BLaER1 treated with 17β-estradiol and CSF1 and Interleukin-3, amounts not matched to agents 10 nM and 100 nM (cell line): ENCODE results near the gene BCAS1.

Experiments used
- H3K27ac ChIP-seq, 11 experiments: shearing (Covaris generic); formaldehyde crosslinking; 2 replicates each; pipeline ENCODE4 v1.8.1; 2022
- H3K27me3 ChIP-seq, 11 experiments: shearing (Covaris generic); formaldehyde crosslinking; 2 replicates each; pipeline ENCODE4 v1.8.1; 2022
- H3K36me3 ChIP-seq, 11 experiments: shearing (Covaris generic); formaldehyde crosslinking; 2 replicates each; pipeline ENCODE4 v1.8.1; 2022
- H3K4me1 ChIP-seq, 10 experiments: shearing (Covaris generic); formaldehyde crosslinking; 2 replicates each; pipeline ENCODE4 v1.8.1; 2022
- H3K4me2 ChIP-seq, 11 experiments: shearing (Covaris generic); formaldehyde crosslinking; 2 replicates each; pipeline ENCODE4 v1.8.1; 2022
- H3K4me3 ChIP-seq, 10 experiments: shearing (Covaris generic); formaldehyde crosslinking; 2 replicates each; pipeline ENCODE4 v1.8.1; 2022
- H3K9ac ChIP-seq, 11 experiments: shearing (Covaris generic); formaldehyde crosslinking; 2 replicates each; pipeline ENCODE4 v1.8.1; 2022
- H3K9me3 ChIP-seq, 11 experiments: shearing (Covaris generic); formaldehyde crosslinking; replicated peaks in 1 of 11; 2 replicates each; pipeline ENCODE4 v1.8.1; 2022
- H4K20me1 ChIP-seq, 11 experiments: shearing (Covaris generic); formaldehyde crosslinking; 2 replicates each; pipeline ENCODE4 v1.8.1; 2022
- Cebpa-rat ChIP-seq, 11 experiments: shearing (Covaris generic); IDR thresholded peaks; 2 replicates each; pipeline ENCODE4 v1.8.1; 2022

The BCAS1 gene

GRCh38 chr20:54041336-54041735 is 29.1 kb downstream of the BCAS1 start:
- H3K27me3 ChIP-seq: no peaks in the 10 kb centered on the region
- no peaks in the 10 kb centered on the region for H3K36me3 ChIP-seq
- no peak overlapping the region for H3K4me2 ChIP-seq
- H3K4me1 ChIP-seq: peaks cover 0 to 23% (median 0%) of the 10 kb centered on the region in 10 experiments; a peak in 2 of 20 replicates
- no peak overlapping the region for H3K27ac ChIP-seq
- no peak for TF ChIP-seq Cebpa-rat (IDR thresholded peaks at IDR 0.05)
- H3K4me3 ChIP-seq: no peak overlapping the region
- H4K20me1 ChIP-seq: no peaks in the 10 kb centered on the region
- H3K9me3 ChIP-seq: peaks cover 0 to 8% (median 0%) of the 10 kb centered on the region in 11 experiments; a peak in 4 of 22 replicates
- no peak overlapping the region for H3K9ac ChIP-seq

- Histone ChIP-seq H3K4me3 (no peak overlapping the region), H3K9ac (no peak overlapping the region), H4K20me1 (no peaks in the 10 kb centered on the region), H3K36me3 (no peaks in the 10 kb centered on the region), H3K4me1 (peaks cover 0 to 21% (median 0%) of the 10 kb centered on the region in 10 experiments; a peak in 2 of 20 replicates), H3K4me2 (no peak overlapping the region), H3K9me3 (peaks cover 0 to under 1% (median 0%) of the 10 kb centered on the region in 11 experiments; a peak in 2 of 22 replicates), H3K27me3 (no peaks in the 10 kb centered on the region), H3K27ac (no peak overlapping the region)
- TF ChIP-seq Cebpa-rat (IDR thresholded peaks at IDR 0.05): no peak
Observed at GRCh38 chr20:54040531-54040930, 29.9 kb downstream of the BCAS1 start.

- no peaks in the 10 kb centered on the region for H3K27me3 ChIP-seq
- H3K27ac ChIP-seq: no peak overlapping the region
- H4K20me1 ChIP-seq: no peaks in the 10 kb centered on the region
- no peak overlapping the region for H3K9ac ChIP-seq
- H3K4me3 ChIP-seq: no peak overlapping the region
- no peaks in the 10 kb centered on the region for H3K9me3 ChIP-seq
- H3K36me3 ChIP-seq: no peaks in the 10 kb centered on the region
- H3K4me2 ChIP-seq: no peak overlapping the region
- peaks cover 0 to 5% (median 0%) of the 10 kb centered on the region in 10 experiments; a peak in 1 of 20 replicates for H3K4me1 ChIP-seq
- TF ChIP-seq Cebpa-rat (IDR thresholded peaks at IDR 0.05): no peak
Observed at GRCh38 chr20:54038961-54039360, 31.4 kb downstream of the BCAS1 start.

- H3K27ac ChIP-seq: no peak overlapping the region
- H3K4me3 ChIP-seq: no peak overlapping the region
- peaks cover 0 to 9% (median 6%) of the 10 kb centered on the region in 11 experiments; a peak in 8 of 22 replicates for H3K9me3 ChIP-seq
- H3K27me3 ChIP-seq: no peaks in the 10 kb centered on the region
- no peaks in the 10 kb centered on the region for H3K4me1 ChIP-seq
- no peak overlapping the region for H3K4me2 ChIP-seq
- no peak for TF ChIP-seq Cebpa-rat (IDR thresholded peaks at IDR 0.05)
- no peaks in the 10 kb centered on the region for H4K20me1 ChIP-seq
- no peaks in the 10 kb centered on the region for H3K36me3 ChIP-seq
- no peak overlapping the region for H3K9ac ChIP-seq
Observed at GRCh38 chr20:54037525-54037924, 32.9 kb downstream of the BCAS1 start.

GRCh38 chr20:54029643-54030042 is 40.8 kb downstream of the BCAS1 start:
- H3K9ac ChIP-seq: no peak overlapping the region

GRCh38 chr20:54029176-54029575 is 41.2 kb downstream of the BCAS1 start:
- no peak overlapping the region for H3K27ac ChIP-seq
- no peaks in the 10 kb centered on the region for H4K20me1 ChIP-seq
- H3K4me3 ChIP-seq: no peak overlapping the region
- no peak for TF ChIP-seq Cebpa-rat (IDR thresholded peaks at IDR 0.05)
- peaks cover 0 to 18% (median 12%) of the 10 kb centered on the region in 11 experiments; a peak in 10 of 22 replicates for H3K9me3 ChIP-seq
- no peaks in the 10 kb centered on the region for H3K27me3 ChIP-seq
- no peak overlapping the region for H3K4me2 ChIP-seq
- no peaks in the 10 kb centered on the region for H3K36me3 ChIP-seq
- peaks cover 0 to 6% (median 0%) of the 10 kb centered on the region in 10 experiments; a peak in 1 of 20 replicates for H3K4me1 ChIP-seq
- no peak overlapping the region for H3K9ac ChIP-seq

More at GRCh38 chr20:54029643-54030042, 40.8 kb downstream of the BCAS1 start:
- Histone ChIP-seq H3K9me3 (peaks cover 0 to 18% (median 12%) of the 10 kb centered on the region in 11 experiments; a peak in 10 of 22 replicates), H3K4me3 (no peak overlapping the region), H3K27me3 (no peaks in the 10 kb centered on the region), H3K4me1 (peaks cover 0 to 6% (median 0%) of the 10 kb centered on the region in 10 experiments; a peak in 1 of 20 replicates), H3K36me3 (no peaks in the 10 kb centered on the region), H3K27ac (no peak overlapping the region), H4K20me1 (no peaks in the 10 kb centered on the region), H3K4me2 (no peak overlapping the region)
- TF ChIP-seq Cebpa-rat (IDR thresholded peaks at IDR 0.05): no peak

- Histone ChIP-seq H3K9me3 (peaks cover 0 to 18% (median 12%) of the 10 kb centered on the region in 11 experiments; a peak in 10 of 22 replicates), H3K27me3 (no peaks in the 10 kb centered on the region), H4K20me1 (no peaks in the 10 kb centered on the region), H3K4me1 (peaks cover 0 to 6% (median 0%) of the 10 kb centered on the region in 10 experiments; a peak in 1 of 20 replicates), H3K4me2 (no peak overlapping the region), H3K9ac (no peak overlapping the region), H3K27ac (no peak overlapping the region), H3K36me3 (no peaks in the 10 kb centered on the region), H3K4me3 (no peak overlapping the region)
- TF ChIP-seq Cebpa-rat (IDR thresholded peaks at IDR 0.05): no peak
Observed at GRCh38 chr20:54028276-54029011, 42.0 kb downstream of the BCAS1 start.

- Histone ChIP-seq H3K27ac (no peak overlapping the region), H3K9ac (no peak overlapping the region), H3K4me1 (peaks cover 0 to 6% (median 0%) of the 10 kb centered on the region in 10 experiments; a peak in 1 of 20 replicates), H3K27me3 (no peaks in the 10 kb centered on the region), H3K4me2 (no peak overlapping the region), H3K4me3 (no peak overlapping the region), H4K20me1 (no peaks in the 10 kb centered on the region), H3K36me3 (no peaks in the 10 kb centered on the region), H3K9me3 (peaks cover 0 to 12% (median 9%) of the 10 kb centered on the region in 11 experiments; a peak in 9 of 22 replicates)
- no peak for TF ChIP-seq Cebpa-rat (IDR thresholded peaks at IDR 0.05)
Observed at GRCh38 chr20:54027704-54028103, 42.7 kb downstream of the BCAS1 start.

- Histone ChIP-seq H3K9me3 (peaks cover 0 to 2% (median 0%) of the 10 kb centered on the region in 11 experiments; a peak in 2 of 22 replicates), H3K9ac (no peak overlapping the region), H3K27ac (no peak overlapping the region), H3K27me3 (no peaks in the 10 kb centered on the region), H3K4me3 (no peak overlapping the region), H4K20me1 (no peaks in the 10 kb centered on the region), H3K36me3 (no peaks in the 10 kb centered on the region), H3K4me1 (peaks cover 0 to 6% (median 0%) of the 10 kb centered on the region in 10 experiments; a peak in 1 of 20 replicates), H3K4me2 (no peak overlapping the region)
- TF ChIP-seq Cebpa-rat (IDR thresholded peaks at IDR 0.05): no peak
Observed at GRCh38 chr20:54026295-54027064, 43.9 kb downstream of the BCAS1 start.
